ENCODE measurements around the gene RASGRP3.

GRCh38 chr2:33603416-33603815 is 127.0 kb downstream of the RASGRP3 start:
- TF ChIP-seq, protein P1, sequence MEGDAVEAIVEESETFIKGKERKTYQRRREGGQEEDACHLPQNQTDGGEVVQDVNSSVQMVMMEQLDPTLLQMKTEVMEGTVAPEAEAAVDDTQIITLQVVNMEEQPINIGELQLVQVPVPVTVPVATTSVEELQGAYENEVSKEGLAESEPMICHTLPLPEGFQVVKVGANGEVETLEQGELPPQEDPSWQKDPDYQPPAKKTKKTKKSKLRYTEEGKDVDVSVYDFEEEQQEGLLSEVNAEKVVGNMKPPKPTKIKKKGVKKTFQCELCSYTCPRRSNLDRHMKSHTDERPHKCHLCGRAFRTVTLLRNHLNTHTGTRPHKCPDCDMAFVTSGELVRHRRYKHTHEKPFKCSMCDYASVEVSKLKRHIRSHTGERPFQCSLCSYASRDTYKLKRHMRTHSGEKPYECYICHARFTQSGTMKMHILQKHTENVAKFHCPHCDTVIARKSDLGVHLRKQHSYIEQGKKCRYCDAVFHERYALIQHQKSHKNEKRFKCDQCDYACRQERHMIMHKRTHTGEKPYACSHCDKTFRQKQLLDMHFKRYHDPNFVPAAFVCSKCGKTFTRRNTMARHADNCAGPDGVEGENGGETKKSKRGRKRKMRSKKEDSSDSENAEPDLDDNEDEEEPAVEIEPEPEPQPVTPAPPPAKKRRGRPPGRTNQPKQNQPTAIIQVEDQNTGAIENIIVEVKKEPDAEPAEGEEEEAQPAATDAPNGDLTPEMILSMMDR (IDR thresholded peaks at IDR 0.05; ENCODE audit: low read length): no peak
- TF ChIP-seq EZH2 (IDR thresholded peaks at IDR 0.05; ENCODE audit: borderline replicate concordance, low read length): no peak
